ENCODE measurements around the gene TAS1R3.

Gene TAS1R3

GRCh38 chr1:1332031-1332755, 1.1 kb downstream of the TAS1R3 start:
- TF ChIP-seq GATA2 (IDR thresholded peaks at IDR 0.05; ENCODE audit: low read depth, low read length) (no peak), GATA3 (IDR thresholded peaks at IDR 0.05; ENCODE audit: low read depth, low read length) (no peak)

GRCh38 chr1:1332774-1333480, 1.8 kb downstream of the TAS1R3 start:
- TF ChIP-seq GATA3 (IDR thresholded peaks at IDR 0.05; ENCODE audit: low read depth, low read length) (no peak), GATA2 (IDR thresholded peaks at IDR 0.05; ENCODE audit: low read depth, low read length) (no peak)

- TF ChIP-seq GATA3 (IDR thresholded peaks at IDR 0.05; ENCODE audit: low read depth, low read length) (no peak), GATA2 (IDR thresholded peaks at IDR 0.05; ENCODE audit: low read depth, low read length) (no peak)
Measured at GRCh38 chr1:1333551-1334241, 2.6 kb downstream of the TAS1R3 start.

GRCh38 chr1:1334835-1335234, 3.8 kb downstream of the TAS1R3 start:
- TF ChIP-seq GATA2 (IDR thresholded peaks at IDR 0.05; ENCODE audit: low read depth, low read length), result no peak
- TF ChIP-seq GATA3 (IDR thresholded peaks at IDR 0.05; ENCODE audit: low read depth, low read length), result no peak

- no peak for TF ChIP-seq GATA3 (IDR thresholded peaks at IDR 0.05; ENCODE audit: low read depth, low read length)
- TF ChIP-seq GATA2 (IDR thresholded peaks at IDR 0.05; ENCODE audit: low read depth, low read length), result no peak
Measured at GRCh38 chr1:1335283-1335682, 4.2 kb downstream of the TAS1R3 start.

GRCh38 chr1:1335792-1336248, 4.7 kb downstream of the TAS1R3 start:
- TF ChIP-seq GATA3 (IDR thresholded peaks at IDR 0.05; ENCODE audit: low read depth, low read length), result no peak
- no peak for TF ChIP-seq GATA2 (IDR thresholded peaks at IDR 0.05; ENCODE audit: low read depth, low read length)

- no peak for TF ChIP-seq GATA2 (IDR thresholded peaks at IDR 0.05; ENCODE audit: low read depth, low read length)
Measured at GRCh38 chr1:1336446-1336845, 5.4 kb downstream of the TAS1R3 start.

GRCh38 chr1:1336931-1337792, 6.1 kb downstream of the TAS1R3 start:
- TF ChIP-seq GATA3 (IDR thresholded peaks at IDR 0.05; ENCODE audit: low read depth, low read length), result no peak
- no peak for TF ChIP-seq GATA2 (IDR thresholded peaks at IDR 0.05; ENCODE audit: low read depth, low read length)

- TF ChIP-seq GATA3 (IDR thresholded peaks at IDR 0.05; ENCODE audit: low read depth, low read length) (no peak), GATA2 (IDR thresholded peaks at IDR 0.05; ENCODE audit: low read depth, low read length) (no peak)
Measured at GRCh38 chr1:1337793-1338147, 6.7 kb downstream of the TAS1R3 start.

GRCh38 chr1:1338278-1338677, 7.2 kb downstream of the TAS1R3 start:
- TF ChIP-seq GATA3 (IDR thresholded peaks at IDR 0.05; ENCODE audit: low read depth, low read length) (no peak), GATA2 (IDR thresholded peaks at IDR 0.05; ENCODE audit: low read depth, low read length) (no peak)

- TF ChIP-seq GATA2 (IDR thresholded peaks at IDR 0.05; ENCODE audit: low read depth, low read length), result no peak
- no peak for TF ChIP-seq GATA3 (IDR thresholded peaks at IDR 0.05; ENCODE audit: low read depth, low read length)
Measured at GRCh38 chr1:1340185-1340584, 9.1 kb downstream of the TAS1R3 start.

- no peak for TF ChIP-seq GATA2 (IDR thresholded peaks at IDR 0.05; ENCODE audit: low read depth, low read length)
- no peak for TF ChIP-seq GATA3 (IDR thresholded peaks at IDR 0.05; ENCODE audit: low read depth, low read length)
Measured at GRCh38 chr1:1340791-1341548, 9.9 kb downstream of the TAS1R3 start.

- TF ChIP-seq GATA3 (IDR thresholded peaks at IDR 0.05; ENCODE audit: low read depth, low read length), result no peak
- no peak for TF ChIP-seq GATA2 (IDR thresholded peaks at IDR 0.05; ENCODE audit: low read depth, low read length)
Measured at GRCh38 chr1:1341549-1342021, 10.5 kb downstream of the TAS1R3 start.
